ENCODE data around the gene DNAJB12.
"Not testable (repeated sequence)": the region's sequence is repeated elsewhere in the genome, so short reads cannot be mapped to it uniquely, and the experiment has no call there.

Gene DNAJB12

GRCh38 chr10:72331575-72332422 lies 22.9 kb downstream of the DNAJB12 start:
- peak; percentile 78 to 82 for DNase-seq (ENCODE audit: low read depth in 2 of 2)

GRCh38 chr10:72330069-72330426 lies 24.7 kb downstream of the DNAJB12 start:
- no peak for DNase-seq (ENCODE audit: low read depth in 2 of 2)

DNA sequence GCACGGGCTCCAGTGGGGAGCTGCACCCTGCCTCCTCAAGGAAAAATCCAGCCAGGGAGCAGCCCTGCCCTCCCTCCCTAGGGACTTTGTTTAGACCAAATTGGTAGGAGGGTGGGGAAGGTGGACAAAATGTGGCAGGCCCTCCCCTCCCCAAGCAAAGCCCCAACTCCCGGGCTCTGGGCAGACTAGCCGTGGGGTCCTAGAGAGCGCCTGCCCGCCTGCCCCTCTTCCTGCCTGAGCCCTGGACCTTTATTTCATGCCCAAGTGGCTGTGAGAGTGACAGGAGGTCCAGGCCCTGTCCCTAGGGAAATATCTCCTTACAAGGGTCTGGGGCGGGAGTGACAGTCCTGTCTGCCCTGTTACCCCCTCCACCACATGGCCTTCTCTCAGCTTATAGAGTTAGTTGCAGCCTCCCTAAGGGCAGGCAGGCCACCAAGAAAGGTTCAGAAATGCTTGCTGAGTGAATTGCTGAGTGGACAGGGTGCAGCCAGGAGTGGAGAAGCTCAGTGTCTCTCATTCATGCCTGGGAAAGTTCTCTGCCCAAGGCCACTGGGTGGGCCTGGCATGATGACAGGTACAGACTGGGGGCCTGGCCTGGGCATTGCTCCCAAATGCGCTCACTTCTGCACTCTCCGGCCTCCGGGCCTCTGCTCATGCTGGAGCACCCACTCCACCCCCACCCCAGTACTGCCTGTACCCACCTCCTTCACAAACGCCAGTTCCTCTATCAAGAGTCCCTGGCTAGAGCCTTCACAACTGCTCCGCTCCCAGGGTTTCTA lies 25.2 kb downstream of the DNAJB12 start:
- no peak for DNase-seq (ENCODE audit: low read depth in 2 of 2)

DNA sequence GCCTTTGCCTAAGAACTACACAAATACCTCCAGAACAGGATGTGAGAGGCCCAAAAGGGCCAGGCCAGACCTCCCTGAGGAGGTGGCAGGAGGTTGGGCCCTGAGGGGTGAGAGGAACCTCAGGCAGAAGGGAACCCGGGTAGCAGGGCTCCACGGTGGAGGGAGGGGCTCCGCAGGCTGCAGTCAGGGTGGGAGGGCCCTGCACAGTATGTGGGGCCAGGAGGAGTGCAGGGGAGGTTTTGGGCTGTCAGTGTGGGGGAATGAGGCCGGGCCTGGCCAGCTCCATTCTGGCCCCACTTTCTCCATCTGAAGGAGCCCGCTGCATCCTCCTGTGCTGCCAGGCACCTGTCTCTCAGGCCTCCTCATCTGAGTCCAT lies 25.9 kb downstream of the DNAJB12 start:
- DNase-seq (ENCODE audit: low read depth in 2 of 2), result no peak

DNA sequence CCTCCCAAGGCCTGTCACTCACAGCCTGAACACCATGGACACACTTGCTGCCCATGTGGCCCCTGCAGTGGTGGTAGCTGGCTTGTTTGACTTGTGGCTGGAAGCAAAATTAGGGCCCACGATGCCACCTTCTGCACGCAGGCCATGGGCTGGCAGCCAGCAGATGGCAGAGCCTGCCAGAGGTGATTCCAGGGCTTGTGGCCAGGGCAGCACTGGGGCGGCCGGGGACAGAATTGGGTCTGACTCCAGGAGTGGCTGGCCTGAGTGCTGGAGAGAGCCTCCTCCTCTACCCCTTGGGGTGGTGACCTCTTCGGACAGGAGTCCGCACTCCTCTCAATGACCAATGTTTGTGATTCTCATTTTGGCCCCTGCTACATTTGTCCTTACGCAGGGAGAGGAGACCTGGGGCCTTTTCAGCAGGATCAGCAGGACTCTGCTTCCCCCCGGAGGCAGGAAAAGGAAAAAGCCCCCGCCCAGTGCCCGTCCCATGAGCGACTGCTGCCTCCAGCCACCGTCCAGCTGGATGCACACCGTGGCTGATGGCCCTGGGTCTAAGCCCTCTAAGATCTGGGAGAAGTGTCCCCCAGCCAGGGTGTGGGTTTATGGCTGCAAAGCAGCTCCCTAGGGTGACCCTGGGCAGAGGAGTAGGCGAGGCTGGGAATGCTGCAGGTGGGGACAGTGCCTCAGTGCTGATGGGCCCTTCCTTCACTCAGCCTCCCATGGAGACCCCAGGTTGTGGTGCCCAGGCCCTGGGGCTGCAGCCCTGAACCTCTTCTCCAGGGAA lies 26.5 kb downstream of the DNAJB12 start:
- DNase-seq (ENCODE audit: low read depth in 2 of 2), result no peak

- DNase-seq (ENCODE audit: low read depth in 2 of 2), result peak in 1 of 2 donors; percentile 47
Observed at GRCh38 chr10:72326665-72327603, 27.8 kb downstream of the DNAJB12 start.

DNA sequence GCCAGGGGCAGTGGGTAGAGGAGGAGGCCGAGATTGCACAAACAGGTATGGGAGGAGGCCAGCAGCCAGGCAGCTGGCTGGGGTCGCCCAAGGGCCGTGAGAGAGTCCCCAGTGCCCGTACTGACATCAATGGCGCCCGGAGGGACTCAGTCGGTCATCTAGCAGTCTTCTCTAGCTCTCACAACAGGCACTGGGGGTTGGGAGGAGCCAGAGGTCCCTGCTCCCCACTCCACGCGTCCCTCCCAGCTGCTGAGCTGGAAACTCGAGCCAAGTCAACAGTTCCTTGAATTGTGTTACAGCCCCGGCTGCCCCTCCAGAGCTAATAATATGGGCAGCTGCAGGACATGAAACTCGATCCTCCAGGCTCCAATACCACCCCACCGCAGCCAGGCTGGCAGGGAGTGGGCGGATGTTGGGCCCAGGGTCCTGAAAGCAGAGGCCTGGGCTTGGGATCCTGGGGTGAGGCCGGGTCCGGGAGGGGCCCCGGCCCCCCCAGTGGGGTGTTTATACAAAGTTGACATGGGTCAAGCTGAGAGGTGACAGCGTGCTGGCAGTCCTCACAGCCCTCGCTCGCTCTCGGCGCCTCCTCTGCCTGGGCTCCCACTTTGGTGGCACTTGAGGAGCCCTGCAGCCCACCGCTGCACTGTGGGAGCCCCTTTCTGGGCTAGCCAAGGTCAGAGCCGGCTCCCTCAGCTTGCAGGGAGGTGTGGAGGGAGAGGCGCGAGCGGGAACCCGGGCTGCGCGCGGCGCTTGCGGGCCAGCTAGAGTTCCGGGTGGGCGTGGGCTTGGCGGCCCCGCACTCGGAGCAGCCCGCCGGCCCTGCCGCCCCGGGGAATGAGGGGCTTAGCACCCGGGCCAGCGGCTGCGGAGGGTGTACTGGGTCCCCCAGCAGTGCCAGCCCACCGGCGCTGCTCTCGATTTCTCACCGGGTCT lies 29.2 kb downstream of the DNAJB12 start:
- DNase-seq (ENCODE audit: low read depth in 2 of 2), result not testable (repeated sequence)

DNA sequence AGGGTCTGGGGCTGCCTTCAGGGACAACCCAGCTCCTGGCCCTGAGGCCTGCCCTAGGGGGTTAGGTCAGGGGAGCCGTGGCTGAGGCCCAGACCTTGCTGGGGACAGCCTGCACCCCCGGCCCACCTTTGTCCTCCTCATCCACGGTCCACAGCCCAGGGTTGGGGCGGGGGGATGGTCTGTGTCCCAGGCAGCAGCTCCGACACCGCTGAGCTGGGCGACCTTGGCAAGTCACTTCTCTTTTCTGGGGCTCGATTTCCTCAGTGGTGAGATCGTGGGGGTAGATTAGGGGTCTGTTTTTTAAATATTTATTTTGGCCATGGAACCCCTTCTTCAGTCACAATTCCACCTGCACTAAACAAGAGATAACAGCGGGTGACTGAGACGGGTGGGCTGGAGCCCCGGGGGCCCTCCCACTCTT lies 30.9 kb downstream of the DNAJB12 start:
- DNase-seq (ENCODE audit: low read depth in 2 of 2), result no peak

DNA sequence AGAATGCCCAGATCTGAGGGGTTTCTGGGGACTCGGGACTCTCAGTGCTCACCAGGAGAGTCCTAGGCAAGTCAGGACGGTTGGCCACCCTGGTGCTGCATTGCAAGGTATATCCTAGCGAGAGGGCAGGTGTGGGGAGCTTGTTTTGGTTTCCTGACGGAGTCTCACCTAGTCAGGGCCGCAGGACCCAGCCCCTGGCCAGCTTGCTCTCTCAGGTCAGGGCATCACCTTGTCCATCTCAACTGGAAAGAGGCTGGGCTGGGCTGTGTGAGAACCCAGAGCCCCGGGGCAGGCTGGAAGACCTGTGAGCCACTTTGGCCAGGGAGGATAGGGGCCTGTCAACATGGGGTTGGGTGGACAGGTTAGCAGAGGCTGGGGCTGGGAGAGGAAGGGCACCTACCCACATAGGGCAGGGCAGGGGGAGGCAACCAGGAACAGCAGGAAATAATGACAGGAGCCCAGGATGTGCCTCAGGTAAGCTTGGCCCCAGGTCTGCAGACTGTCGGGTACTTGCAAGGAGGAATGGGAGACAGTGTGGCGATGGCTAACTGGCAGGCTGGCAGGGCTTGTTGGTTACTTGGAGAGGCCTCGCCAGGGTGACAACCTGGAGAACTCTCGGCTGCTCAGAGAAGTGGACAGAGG lies 31.5 kb downstream of the DNAJB12 start:
- no peak for DNase-seq (ENCODE audit: low read depth in 2 of 2)

- DNase-seq (ENCODE audit: low read depth in 2 of 2), result peak in 1 of 2 donors; percentile 50
Observed at GRCh38 chr10:72322280-72323058, 32.2 kb downstream of the DNAJB12 start.

- no peak for DNase-seq (ENCODE audit: low read depth in 2 of 2)
Observed at GRCh38 chr10:72322030-72322279, 32.8 kb downstream of the DNAJB12 start.

GRCh38 chr10:72321248-72322029 lies 33.3 kb downstream of the DNAJB12 start:
- DNase-seq (ENCODE audit: low read depth in 2 of 2), result no peak

DNA sequence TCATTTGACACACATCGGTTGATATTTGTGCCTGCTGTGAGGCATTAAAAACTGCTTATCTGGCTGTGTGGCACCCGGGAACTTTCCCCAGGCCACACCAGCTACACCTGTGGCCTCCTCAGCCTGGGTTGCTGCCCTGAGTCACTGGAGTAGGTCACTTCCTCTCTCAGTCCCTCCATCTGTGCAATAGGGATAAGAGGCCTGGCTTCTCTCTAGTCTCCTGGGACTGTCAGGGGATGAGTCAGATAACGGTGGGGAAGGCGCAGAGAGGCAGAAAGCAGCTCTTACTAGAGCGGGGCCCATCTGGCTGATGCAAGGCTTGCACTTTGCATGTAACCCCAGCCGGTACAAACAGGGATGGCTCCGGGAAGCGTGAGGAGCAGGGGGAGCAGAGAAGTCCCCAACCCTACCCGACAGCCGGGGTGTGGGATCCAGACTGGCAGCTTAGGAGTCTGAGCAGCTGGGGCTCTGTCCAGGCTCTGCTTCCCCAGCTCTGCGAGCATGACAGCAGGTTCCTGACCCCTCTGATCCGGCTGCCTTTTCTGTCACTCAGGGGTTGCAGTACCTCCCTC lies 34.0 kb downstream of the DNAJB12 start:
- DNase-seq (ENCODE audit: low read depth in 2 of 2), result no peak

DNA sequence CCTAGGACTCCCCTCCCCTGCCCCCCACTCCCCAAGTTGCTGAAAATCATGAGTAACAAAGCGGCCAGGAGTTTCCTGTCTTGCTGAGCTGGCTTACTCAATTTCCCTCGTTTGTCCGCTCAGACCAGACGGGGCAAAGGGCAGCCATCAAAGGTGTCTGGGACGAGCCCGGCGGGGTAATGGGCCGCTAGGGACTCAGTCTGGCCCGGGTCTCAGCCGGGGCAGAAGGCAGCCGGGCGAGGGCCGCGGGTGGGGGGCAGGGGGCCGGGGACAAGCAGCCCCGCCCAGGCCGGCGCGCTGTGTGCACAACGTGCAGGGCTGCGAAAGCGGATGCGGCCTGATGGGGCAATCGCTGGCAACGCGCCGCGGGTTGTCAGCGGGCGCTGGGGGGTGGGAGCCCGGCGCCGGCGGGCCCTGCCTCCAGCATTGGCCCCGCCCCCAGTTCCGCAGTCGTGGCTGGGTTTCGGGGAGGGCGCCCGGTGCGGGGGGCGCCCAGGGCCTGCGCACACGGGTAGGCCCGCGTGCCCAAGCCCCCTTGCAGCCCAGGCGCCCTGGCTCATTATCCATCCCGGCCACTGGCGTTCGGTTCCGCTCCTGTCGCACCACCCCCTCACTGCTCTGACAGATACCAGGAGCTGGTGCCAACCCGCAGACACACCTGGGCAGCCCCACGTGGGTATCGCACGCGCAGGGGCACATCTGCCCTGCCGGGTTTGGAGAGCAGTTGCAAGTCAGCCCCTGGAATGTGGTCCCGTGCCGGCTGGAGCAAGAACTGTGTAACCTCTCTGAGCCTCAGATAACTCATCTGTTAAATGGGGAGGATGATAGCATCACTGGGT lies 35.1 kb downstream of the DNAJB12 start:
- peak; percentile 77 to 80 for DNase-seq (ENCODE audit: low read depth in 2 of 2)

DNA sequence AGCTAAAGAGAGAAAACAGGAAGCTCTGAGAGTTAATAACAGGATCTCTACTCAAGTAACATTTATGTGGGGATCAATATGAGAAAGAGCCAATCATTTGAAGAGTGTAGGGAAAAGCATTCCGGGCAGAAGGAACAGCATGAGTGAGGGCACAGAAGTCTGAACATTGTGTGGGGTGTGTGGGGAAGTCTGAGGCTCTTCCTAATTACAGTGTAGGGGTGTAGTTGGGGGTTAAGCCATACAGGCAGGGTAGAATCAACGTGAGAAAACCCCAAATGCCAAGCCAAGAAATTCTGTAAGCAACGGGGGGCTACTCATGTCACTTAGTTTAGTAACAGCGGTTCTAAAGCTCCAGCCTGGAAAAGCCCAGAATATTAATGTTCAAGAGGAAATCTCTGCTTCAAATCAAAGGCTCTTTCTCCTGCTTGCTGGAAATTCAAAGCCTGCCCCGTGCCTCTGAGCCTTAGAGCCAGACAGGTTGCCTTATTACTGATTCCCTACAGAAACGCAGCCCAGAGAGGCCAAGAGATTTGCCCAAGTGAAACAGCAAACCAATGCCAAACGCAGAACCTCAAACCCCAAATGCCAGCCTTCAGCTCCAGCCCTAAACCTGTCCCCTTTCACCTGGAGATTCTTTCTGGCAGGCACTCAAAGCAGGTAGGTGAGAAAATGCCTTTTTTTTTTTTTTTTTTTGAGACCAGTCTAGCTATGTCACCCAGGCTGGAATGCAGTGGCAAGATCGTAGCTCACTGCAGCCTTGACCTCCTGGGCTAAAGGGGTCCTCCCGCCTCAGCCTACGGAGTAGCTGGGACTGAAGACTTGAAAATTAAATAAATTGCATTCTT lies 36.1 kb downstream of the DNAJB12 start:
- DNase-seq (ENCODE audit: low read depth in 2 of 2), result no peak
